Rectal smooth muscle tissue (tissue), 1 donor: ENCODE data around the gene DUSP15.

Source experiments
- H3K27ac ChIP-seq: one replicate; pipeline ENCODE4 v1.7.0; 2013; ENCODE audit warnings: low read depth, low read length, inconsistent platforms
- H3K27me3 ChIP-seq: one replicate; pipeline ENCODE4 v1.7.0; 2013; ENCODE audit warnings: low read length; ENCODE audit not compliant: control insufficient read depth, insufficient read depth
- H3K36me3 ChIP-seq: one replicate; pipeline ENCODE4 v1.7.0; 2013; ENCODE audit warnings: low read length; ENCODE audit not compliant: control insufficient read depth, insufficient read depth
- H3K4me1 ChIP-seq: one replicate; pipeline ENCODE4 v1.7.0; 2013; ENCODE audit warnings: low read length; ENCODE audit not compliant: control insufficient read depth, insufficient read depth
- H3K4me3 ChIP-seq: one replicate; pipeline ENCODE4 v1.7.0; 2013; ENCODE audit warnings: low read length
- H3K9ac ChIP-seq: one replicate; pipeline ENCODE4 v1.7.0; 2013; ENCODE audit warnings: low read length

The DUSP15 gene

DNA sequence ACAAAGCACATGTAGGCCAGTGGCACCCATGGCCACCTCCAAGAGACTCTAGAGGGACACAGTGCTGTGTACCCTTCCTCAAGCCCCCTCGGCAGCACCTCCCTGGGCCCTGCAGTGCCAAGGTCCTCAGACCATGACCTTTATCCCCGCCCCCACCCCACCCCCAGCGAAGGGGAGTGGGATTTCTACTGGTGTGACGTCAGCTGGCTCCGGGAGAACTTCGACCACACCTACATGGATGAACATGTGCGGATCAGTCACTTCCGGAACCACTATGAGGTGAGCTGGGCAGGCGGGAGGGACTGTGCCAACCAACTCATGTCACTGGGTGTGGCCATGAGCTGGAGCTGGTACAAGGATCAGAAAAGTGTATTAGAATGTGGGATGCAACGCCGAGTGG is 38.1 kb upstream of the DUSP15 start:
- Histone ChIP-seq H3K9ac (no peak overlapping the region), H3K4me1 (no peaks in the 10 kb centered on the region), H3K36me3 (no peaks in the 10 kb centered on the region), H3K27me3 (no peaks in the 10 kb centered on the region), H3K4me3 (no peak overlapping the region), H3K27ac (no peak overlapping the region)

DNA sequence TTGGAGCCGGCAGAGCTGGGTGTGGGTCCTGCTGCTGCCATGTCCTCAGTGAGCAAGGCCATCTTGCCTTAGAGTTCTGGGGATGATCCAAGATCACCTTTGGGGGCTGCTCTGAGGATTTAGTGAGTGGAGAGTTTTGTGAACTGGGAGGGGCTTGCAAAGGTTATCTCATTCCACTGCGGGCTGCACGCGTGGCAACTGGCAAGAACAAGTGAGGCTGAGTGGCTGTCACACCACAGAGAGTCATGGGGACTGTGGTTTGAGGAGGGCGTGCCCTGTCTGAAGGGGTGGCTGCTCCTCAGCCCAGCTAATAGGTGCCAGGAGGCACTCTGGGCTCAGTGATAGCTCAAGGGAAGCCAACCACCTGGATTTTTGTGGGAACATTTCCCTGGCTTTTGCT is 37.7 kb upstream of the DUSP15 start:
- Histone ChIP-seq H3K36me3 (no peaks in the 10 kb centered on the region), H3K9ac (no peak overlapping the region), H3K4me1 (no peaks in the 10 kb centered on the region), H3K27ac (no peak overlapping the region), H3K4me3 (no peak overlapping the region), H3K27me3 (no peaks in the 10 kb centered on the region)

GRCh38 chr20:31907046-31907445 is 36.7 kb upstream of the DUSP15 start:
- Histone ChIP-seq H3K27ac (no peak overlapping the region), H3K36me3 (no peaks in the 10 kb centered on the region), H3K4me1 (no peaks in the 10 kb centered on the region), H3K9ac (no peak overlapping the region), H3K27me3 (no peaks in the 10 kb centered on the region), H3K4me3 (no peak overlapping the region)

DNA sequence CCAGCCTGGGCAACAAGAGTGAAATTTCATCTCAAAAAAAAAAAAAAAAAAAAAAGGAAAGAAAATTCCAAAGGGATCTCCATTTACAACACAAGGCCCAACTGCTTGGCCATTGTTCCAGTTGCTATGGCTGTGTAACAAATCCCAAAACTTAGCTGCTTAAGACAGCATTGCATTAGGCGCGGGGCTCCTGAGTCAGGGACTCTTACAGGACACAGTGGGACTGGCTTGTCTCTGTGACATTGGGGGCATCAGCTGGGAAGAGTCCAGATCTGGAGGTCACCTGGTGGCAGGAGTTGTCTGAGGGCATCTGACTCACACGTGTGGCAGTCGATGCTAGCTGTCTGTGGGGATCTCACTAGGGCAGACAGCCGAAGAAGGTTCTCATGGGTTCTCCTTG is 35.7 kb upstream of the DUSP15 start:
- H3K27me3 ChIP-seq, result no peaks in the 10 kb centered on the region
- no peak overlapping the region for H3K4me3 ChIP-seq
- no peak overlapping the region for H3K27ac ChIP-seq
- H3K9ac ChIP-seq, result no peak overlapping the region
- no peaks in the 10 kb centered on the region for H3K36me3 ChIP-seq
- no peaks in the 10 kb centered on the region for H3K4me1 ChIP-seq

- Histone ChIP-seq H3K4me3 (no peak overlapping the region), H3K9ac (no peak overlapping the region), H3K27me3 (no peaks in the 10 kb centered on the region), H3K27ac (no peak overlapping the region), H3K36me3 (no peaks in the 10 kb centered on the region), H3K4me1 (no peaks in the 10 kb centered on the region)
Observed at GRCh38 chr20:31903627-31904386, 33.5 kb upstream of the DUSP15 start.

- H3K4me3 ChIP-seq, result no peak overlapping the region
- H3K4me1 ChIP-seq, result no peaks in the 10 kb centered on the region
- no peak overlapping the region for H3K9ac ChIP-seq
- no peaks in the 10 kb centered on the region for H3K36me3 ChIP-seq
- H3K27ac ChIP-seq, result no peak overlapping the region
- H3K27me3 ChIP-seq, result no peaks in the 10 kb centered on the region
Observed at GRCh38 chr20:31901615-31902014, 31.3 kb upstream of the DUSP15 start.

GRCh38 chr20:31897541-31897940 is 27.2 kb upstream of the DUSP15 start:
- Histone ChIP-seq H3K27me3 (no peaks in the 10 kb centered on the region), H3K4me1 (no peaks in the 10 kb centered on the region), H3K36me3 (no peaks in the 10 kb centered on the region), H3K4me3 (no peak overlapping the region), H3K9ac (no peak overlapping the region), H3K27ac (no peak overlapping the region)

GRCh38 chr20:31896049-31896448 is 25.7 kb upstream of the DUSP15 start:
- Histone ChIP-seq H3K27ac (no peak overlapping the region), H3K27me3 (no peaks in the 10 kb centered on the region), H3K4me3 (no peak overlapping the region), H3K36me3 (no peaks in the 10 kb centered on the region), H3K4me1 (no peaks in the 10 kb centered on the region), H3K9ac (no peak overlapping the region)

- Histone ChIP-seq H3K27ac (no peak overlapping the region), H3K9ac (no peak overlapping the region), H3K27me3 (no peaks in the 10 kb centered on the region), H3K4me3 (no peak overlapping the region), H3K36me3 (no peaks in the 10 kb centered on the region), H3K4me1 (no peaks in the 10 kb centered on the region)
Observed at GRCh38 chr20:31894980-31895675, 24.8 kb upstream of the DUSP15 start.

- Histone ChIP-seq H3K4me1 (no peaks in the 10 kb centered on the region), H3K9ac (no peak overlapping the region)
Observed at GRCh38 chr20:31890646-31891045, 20.3 kb upstream of the DUSP15 start.

GRCh38 chr20:31883829-31884228 is 13.5 kb upstream of the DUSP15 start:
- Histone ChIP-seq H3K4me1 (no peaks in the 10 kb centered on the region), H3K27ac (no peak overlapping the region), H3K36me3 (no peaks in the 10 kb centered on the region), H3K9ac (no peak overlapping the region), H3K4me3 (no peak overlapping the region), H3K27me3 (no peaks in the 10 kb centered on the region)

More at GRCh38 chr20:31890646-31891045, 20.3 kb upstream of the DUSP15 start:
- Histone ChIP-seq H3K27ac (no peak overlapping the region), H3K27me3 (no peaks in the 10 kb centered on the region), H3K36me3 (no peaks in the 10 kb centered on the region), H3K4me3 (no peak overlapping the region)

- Histone ChIP-seq H3K27ac (no peak overlapping the region), H3K36me3 (no peaks in the 10 kb centered on the region), H3K4me3 (no peak overlapping the region), H3K9ac (no peak overlapping the region), H3K4me1 (no peaks in the 10 kb centered on the region), H3K27me3 (no peaks in the 10 kb centered on the region)
Observed at GRCh38 chr20:31881945-31882344, 11.6 kb upstream of the DUSP15 start.
